PFSK-1 (cell line): Measurements from ENCODE around the gene SPATA31D3.

Experiments used
- FOXP2 ChIP-seq: optimal IDR thresholded peaks from 2 replicates; pipeline ENCODE3; 2011; ENCODE audit warnings: borderline replicate concordance, control low read depth, inconsistent platforms; ENCODE audit not compliant: insufficient read depth; ENCODE audit errors: extremely low read length, extremely low read depth
- POLR2AphosphoS5 ChIP-seq: IDR thresholded peaks from 2 replicates; pipeline ENCODE4 v1.6.1; 2012; ENCODE audit warnings: low read depth, mild to moderate bottlenecking, control low read depth, low read length, moderate library complexity
- SIN3A ChIP-seq: IDR thresholded peaks from 2 replicates; pipeline ENCODE4 v1.6.1; 2012; ENCODE audit warnings: mild to moderate bottlenecking, low read length, moderate library complexity, borderline replicate concordance; ENCODE audit not compliant: insufficient read depth
- TAF1 ChIP-seq: IDR thresholded peaks from 2 replicates; pipeline ENCODE4 v1.6.1; 2012; ENCODE audit warnings: low read length, control low read depth, borderline replicate concordance; ENCODE audit not compliant: insufficient read depth
- TF ChIP-seq, protein P1 (sequence below), 2 experiments: IDR thresholded peaks; 2 replicates each; pipeline versions ENCODE4 v1.6.1 to v1.8.0; 2011 to 2012; ENCODE audit warnings: low read depth in 2 of 2, low read length in 2 of 2, control low read depth in 1 of 2, inconsistent platforms in 1 of 2, mild to moderate bottlenecking in 1 of 2, moderate library complexity in 1 of 2; ENCODE audit not compliant: insufficient read depth in 1 of 2

DNA sequence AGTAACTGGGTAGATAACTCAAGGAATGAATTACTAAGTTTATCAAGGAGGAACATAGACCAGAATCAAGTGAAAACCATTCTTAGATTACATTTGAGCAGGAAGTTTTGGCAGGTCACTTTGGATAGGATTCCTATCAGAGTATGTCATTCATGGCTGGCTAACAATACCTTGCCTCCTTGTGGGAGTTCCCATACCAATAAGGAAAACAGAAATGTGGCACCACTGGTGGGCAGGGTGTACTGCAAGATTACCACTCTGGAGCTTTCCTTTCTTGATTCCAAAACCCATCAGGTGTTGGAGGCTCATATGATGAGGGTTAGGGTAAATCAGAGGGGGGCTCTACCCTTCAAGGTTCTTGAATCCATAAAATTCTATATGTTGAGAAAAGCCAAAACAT, 26.7 kb downstream of the SPATA31D3 start:
- TF ChIP-seq POLR2AphosphoS5, result no peak
- no peak for TF ChIP-seq SIN3A
- TF ChIP-seq TAF1, result no peak
- TF ChIP-seq, protein P1, sequence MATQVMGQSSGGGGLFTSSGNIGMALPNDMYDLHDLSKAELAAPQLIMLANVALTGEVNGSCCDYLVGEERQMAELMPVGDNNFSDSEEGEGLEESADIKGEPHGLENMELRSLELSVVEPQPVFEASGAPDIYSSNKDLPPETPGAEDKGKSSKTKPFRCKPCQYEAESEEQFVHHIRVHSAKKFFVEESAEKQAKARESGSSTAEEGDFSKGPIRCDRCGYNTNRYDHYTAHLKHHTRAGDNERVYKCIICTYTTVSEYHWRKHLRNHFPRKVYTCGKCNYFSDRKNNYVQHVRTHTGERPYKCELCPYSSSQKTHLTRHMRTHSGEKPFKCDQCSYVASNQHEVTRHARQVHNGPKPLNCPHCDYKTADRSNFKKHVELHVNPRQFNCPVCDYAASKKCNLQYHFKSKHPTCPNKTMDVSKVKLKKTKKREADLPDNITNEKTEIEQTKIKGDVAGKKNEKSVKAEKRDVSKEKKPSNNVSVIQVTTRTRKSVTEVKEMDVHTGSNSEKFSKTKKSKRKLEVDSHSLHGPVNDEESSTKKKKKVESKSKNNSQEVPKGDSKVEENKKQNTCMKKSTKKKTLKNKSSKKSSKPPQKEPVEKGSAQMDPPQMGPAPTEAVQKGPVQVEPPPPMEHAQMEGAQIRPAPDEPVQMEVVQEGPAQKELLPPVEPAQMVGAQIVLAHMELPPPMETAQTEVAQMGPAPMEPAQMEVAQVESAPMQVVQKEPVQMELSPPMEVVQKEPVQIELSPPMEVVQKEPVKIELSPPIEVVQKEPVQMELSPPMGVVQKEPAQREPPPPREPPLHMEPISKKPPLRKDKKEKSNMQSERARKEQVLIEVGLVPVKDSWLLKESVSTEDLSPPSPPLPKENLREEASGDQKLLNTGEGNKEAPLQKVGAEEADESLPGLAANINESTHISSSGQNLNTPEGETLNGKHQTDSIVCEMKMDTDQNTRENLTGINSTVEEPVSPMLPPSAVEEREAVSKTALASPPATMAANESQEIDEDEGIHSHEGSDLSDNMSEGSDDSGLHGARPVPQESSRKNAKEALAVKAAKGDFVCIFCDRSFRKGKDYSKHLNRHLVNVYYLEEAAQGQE (IDR thresholded peaks at IDR 0.05; ENCODE audit: insufficient read depth in 1 of 2, low read depth in 2 of 2, low read length in 2 of 2), result no peak
- no peak for TF ChIP-seq FOXP2
